Caco-2 (cell line): ENCODE measurements around the gene FLT3LG. TPM values are rescaled to one million over a fixed set of nuclear protein-coding genes. Genes with fewer than 3 reads are reported as not detected.

Experiments used
- BruUV-seq: library from RNA; stranded (reverse); fragments of 400-500 nt; replicated peaks from 2 replicates; lab custom pipeline; 2021; lab: Mats Ljungman, UMichigan
- CTCF ChIA-PET: fragments of 300-600 bp; sonication (Branson Sonifier 250); formaldehyde crosslinking; loops from one replicate; lab custom pipeline; 2022; ENCODE audit warnings: antibody characterized with exemption; lab: Charles Lee
- POLR2A ChIA-PET: fragments of 300-600 bp; sonication (Branson Sonifier 250); formaldehyde crosslinking; loops from one replicate; lab custom pipeline; 2022; ENCODE audit warnings: antibody characterized with exemption; lab: Charles Lee
- DNase-seq, 2 experiments: peaks; one replicate each; pipeline versions ENCODE4 v3.0.0 to v3.0.0-alpha.2; 2020 to 2022
- H3K27me3 ChIP-seq: replicated peaks from 2 replicates; pipeline ENCODE4 v1.6.0; 2011; ENCODE audit warnings: low read length; ENCODE audit not compliant: control insufficient read depth, insufficient read depth
- H3K36me3 ChIP-seq: 2 replicates; pipeline ENCODE4 v1.5.1; 2011; ENCODE audit warnings: low read length; ENCODE audit not compliant: control insufficient read depth, insufficient read depth
- H3K4me1 ChIP-seq: fragments of 250-450 bp; sonication (Bioruptor Pico); 2 replicates; pipeline ENCODE4 v1.5.1; 2020; ENCODE audit warnings: mild to moderate bottlenecking
- H3K4me3 ChIP-seq: 2 replicates; pipeline ENCODE4 v1.5.1; 2011; ENCODE audit warnings: low read depth, mild to moderate bottlenecking, control low read depth, low read length
- H3K9me3 ChIP-seq: fragments of 250-450 bp; sonication (Bioruptor Pico); 2 replicates; pipeline ENCODE4 v1.5.1; 2020; ENCODE audit warnings: mild to moderate bottlenecking, moderate library complexity
- H3K27ac Mint-ChIP-seq: one replicate; pipeline ENCODE4 v1.8.0; 2022; ENCODE audit warnings: mixed read lengths; ENCODE audit not compliant: unreplicated experiment
- H3K27me3 Mint-ChIP-seq: one replicate; pipeline ENCODE4 v1.8.0; 2022; ENCODE audit warnings: mixed read lengths; ENCODE audit not compliant: insufficient read depth, unreplicated experiment
- H3K36me3 Mint-ChIP-seq: one replicate; pipeline ENCODE4 v1.8.0; 2022; ENCODE audit warnings: mild to moderate bottlenecking, mixed read lengths; ENCODE audit not compliant: insufficient read depth, unreplicated experiment
- H3K4me1 Mint-ChIP-seq: one replicate; pipeline ENCODE4 v1.8.0; 2022; ENCODE audit warnings: low read depth, mixed read lengths; ENCODE audit not compliant: unreplicated experiment
- H3K4me3 Mint-ChIP-seq: one replicate; pipeline ENCODE4 v1.8.0; 2022; ENCODE audit warnings: mild to moderate bottlenecking, moderate library complexity, mixed read lengths; ENCODE audit not compliant: unreplicated experiment
- H3K9me3 Mint-ChIP-seq: one replicate; pipeline ENCODE4 v1.8.0; 2022; ENCODE audit warnings: mixed read lengths; ENCODE audit not compliant: unreplicated experiment
- intact Hi-C: fragments of 100-400 bp; cut with micrococcal nuclease; formaldehyde crosslinking; loops from one replicate; pipeline ENCODE4 v1.10.0; 2022; ENCODE audit not compliant: unreplicated experiment
- total RNA-seq: library from RNA; stranded (reverse); gene quantifications from 2 replicates; pipeline ENCODE4 v1.2.3, GENCODE V29; 2022
- TF ChIP-seq, protein P1 (sequence below), 2 experiments: fragments of 200-600 bp in 1 of 2; IDR thresholded peaks; 1 replicate in 1 of 2; 2 replicates in 1 of 2; pipeline versions ENCODE4 v1.5.1 to v1.8.0; 2011 to 2022; ENCODE audit warnings: antibody characterized with exemption in 1 of 2, control low read depth in 1 of 2, inconsistent platforms in 1 of 2, low read depth in 1 of 2, low read length in 1 of 2, mild to moderate bottlenecking in 1 of 2, moderate library complexity in 1 of 2; ENCODE audit not compliant: insufficient read depth in 1 of 2, severe bottlenecking in 1 of 2, unreplicated experiment in 1 of 2

The FLT3LG gene
- total RNA-seq, 1 experiment from 2014 or later, result 2.1 TPM

DNA sequence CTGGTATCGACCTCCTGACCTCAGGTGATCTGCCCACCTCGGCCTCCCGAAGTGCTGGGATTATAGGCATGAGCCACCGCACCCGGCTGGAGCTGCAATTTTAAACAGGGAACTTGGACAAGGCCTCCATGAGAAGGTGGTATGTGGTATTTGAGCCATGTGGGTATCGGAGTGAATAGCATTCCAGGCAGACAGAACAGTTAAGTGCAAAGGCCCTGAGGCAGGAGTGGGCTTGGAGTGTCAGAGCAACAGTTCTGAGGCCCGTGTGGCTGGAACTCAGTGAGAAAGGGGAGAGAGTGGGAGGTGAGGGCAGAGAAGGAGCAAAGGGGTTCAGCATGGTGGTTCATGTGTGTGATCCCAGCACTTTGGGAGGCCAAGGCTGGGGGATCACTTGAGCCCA lies 56.7 kb downstream of the FLT3LG start:
- BruUV-seq, result no TSS peak
- H3K27ac Mint-ChIP-seq, result no peak overlapping the region
- H3K4me3 Mint-ChIP-seq, result no peak overlapping the region
- TF ChIP-seq, protein P1, sequence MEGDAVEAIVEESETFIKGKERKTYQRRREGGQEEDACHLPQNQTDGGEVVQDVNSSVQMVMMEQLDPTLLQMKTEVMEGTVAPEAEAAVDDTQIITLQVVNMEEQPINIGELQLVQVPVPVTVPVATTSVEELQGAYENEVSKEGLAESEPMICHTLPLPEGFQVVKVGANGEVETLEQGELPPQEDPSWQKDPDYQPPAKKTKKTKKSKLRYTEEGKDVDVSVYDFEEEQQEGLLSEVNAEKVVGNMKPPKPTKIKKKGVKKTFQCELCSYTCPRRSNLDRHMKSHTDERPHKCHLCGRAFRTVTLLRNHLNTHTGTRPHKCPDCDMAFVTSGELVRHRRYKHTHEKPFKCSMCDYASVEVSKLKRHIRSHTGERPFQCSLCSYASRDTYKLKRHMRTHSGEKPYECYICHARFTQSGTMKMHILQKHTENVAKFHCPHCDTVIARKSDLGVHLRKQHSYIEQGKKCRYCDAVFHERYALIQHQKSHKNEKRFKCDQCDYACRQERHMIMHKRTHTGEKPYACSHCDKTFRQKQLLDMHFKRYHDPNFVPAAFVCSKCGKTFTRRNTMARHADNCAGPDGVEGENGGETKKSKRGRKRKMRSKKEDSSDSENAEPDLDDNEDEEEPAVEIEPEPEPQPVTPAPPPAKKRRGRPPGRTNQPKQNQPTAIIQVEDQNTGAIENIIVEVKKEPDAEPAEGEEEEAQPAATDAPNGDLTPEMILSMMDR (IDR thresholded peaks at IDR 0.05; ENCODE audit: insufficient read depth in 1 of 2, low read depth in 1 of 2, low read length in 1 of 2, severe bottlenecking in 1 of 2, unreplicated experiment in 1 of 2), result no peak
- CTCF ChIA-PET, result interaction anchor here (0.9 kb wide), 1 partner anchor 16 kb away, joined by 4 read pairs; no protein-coding TSS in a partner anchor
- H3K9me3 ChIP-seq, result no peaks in the 10 kb centered on the region
- H3K27me3 Mint-ChIP-seq, result no peaks in the 10 kb centered on the region
- POLR2A ChIA-PET, result no interaction called here
- no peak overlapping the region for H3K4me3 ChIP-seq
- H3K36me3 Mint-ChIP-seq, result peaks cover 35% of the 10 kb centered on the region
- no peaks in the 10 kb centered on the region for H3K4me1 ChIP-seq
- peaks cover 1% of the 10 kb centered on the region for H3K36me3 ChIP-seq
- no peaks in the 10 kb centered on the region for H3K27me3 ChIP-seq
- no peak for DNase-seq
- peaks cover 7% of the 10 kb centered on the region for H3K4me1 Mint-ChIP-seq
- intact Hi-C loops, result no loop called here
- H3K9me3 Mint-ChIP-seq, result no peaks in the 10 kb centered on the region

DNA sequence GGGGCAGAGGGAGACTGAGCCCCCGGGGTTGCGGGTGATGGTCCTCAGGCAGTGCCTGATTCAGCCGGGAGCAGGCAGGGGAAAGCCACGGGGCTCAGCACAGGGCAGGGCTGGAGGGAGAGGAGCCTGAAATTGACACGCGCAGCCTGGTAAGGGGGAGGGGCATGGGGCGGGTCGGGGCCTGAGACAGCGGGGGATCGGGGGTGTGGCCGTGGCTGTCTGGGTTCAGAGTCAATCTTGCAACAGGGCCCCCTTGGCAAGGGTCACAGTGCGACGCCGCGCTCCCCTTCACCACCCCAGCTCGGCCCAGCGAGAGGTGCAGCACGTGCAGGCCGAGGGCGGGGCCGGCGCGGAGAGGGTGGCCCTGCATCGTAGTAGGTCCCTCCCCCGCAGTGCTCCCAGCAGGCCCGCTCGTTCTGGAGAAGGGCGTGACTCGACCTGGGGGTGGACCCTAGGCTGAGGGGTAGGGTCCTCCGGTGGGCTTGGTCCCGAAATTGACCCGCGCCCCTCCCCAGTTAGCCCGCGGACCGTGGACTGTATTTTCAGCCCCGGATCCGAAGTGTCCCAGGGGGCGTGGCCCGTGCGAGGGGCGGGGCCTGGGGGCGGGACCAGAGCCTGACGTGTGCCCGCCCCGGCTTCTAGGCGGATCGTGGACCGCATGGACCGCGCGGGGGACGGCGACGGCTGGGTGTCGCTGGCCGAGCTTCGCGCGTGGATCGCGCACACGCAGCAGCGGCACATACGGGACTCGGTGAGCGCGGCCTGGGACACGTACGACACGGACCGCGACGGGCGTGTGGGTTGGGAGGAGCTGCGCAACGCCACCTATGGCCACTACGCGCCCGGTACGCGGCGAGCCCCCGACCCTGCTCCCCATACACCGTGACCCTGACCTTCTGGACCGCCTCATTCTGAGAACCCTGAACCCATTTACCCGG lies 59.8 kb downstream of the FLT3LG start:
- CTCF ChIA-PET, result no interaction called here
- H3K36me3 ChIP-seq, result peaks cover 5% of the 10 kb centered on the region
- Mint-ChIP-seq H3K9me3 (no peaks in the 10 kb centered on the region), H3K36me3 (peaks cover 41% of the 10 kb centered on the region), H3K27ac (no peak overlapping the region), H3K4me3 (peak overlapping the region; percentile 34), H3K27me3 (no peaks in the 10 kb centered on the region), H3K4me1 (peaks cover 7% of the 10 kb centered on the region)
- H3K4me1 ChIP-seq, result no peaks in the 10 kb centered on the region
- intact Hi-C loops, result no loop called here
- TF ChIP-seq, protein P1 (IDR thresholded peaks at IDR 0.05; ENCODE audit: insufficient read depth in 1 of 2, low read depth in 1 of 2, low read length in 1 of 2, severe bottlenecking in 1 of 2, unreplicated experiment in 1 of 2), result no peak
- H3K27me3 ChIP-seq, result no peaks in the 10 kb centered on the region
- BruUV-seq, result no TSS peak
- no peak overlapping the region for H3K4me3 ChIP-seq
- POLR2A ChIA-PET, result interaction anchor here (0.6 kb wide), 1 partner anchor 692 kb away, joined by 8 read pairs; no protein-coding TSS in a partner anchor
- H3K9me3 ChIP-seq, result no peaks in the 10 kb centered on the region
- DNase-seq, result no peak

DNA sequence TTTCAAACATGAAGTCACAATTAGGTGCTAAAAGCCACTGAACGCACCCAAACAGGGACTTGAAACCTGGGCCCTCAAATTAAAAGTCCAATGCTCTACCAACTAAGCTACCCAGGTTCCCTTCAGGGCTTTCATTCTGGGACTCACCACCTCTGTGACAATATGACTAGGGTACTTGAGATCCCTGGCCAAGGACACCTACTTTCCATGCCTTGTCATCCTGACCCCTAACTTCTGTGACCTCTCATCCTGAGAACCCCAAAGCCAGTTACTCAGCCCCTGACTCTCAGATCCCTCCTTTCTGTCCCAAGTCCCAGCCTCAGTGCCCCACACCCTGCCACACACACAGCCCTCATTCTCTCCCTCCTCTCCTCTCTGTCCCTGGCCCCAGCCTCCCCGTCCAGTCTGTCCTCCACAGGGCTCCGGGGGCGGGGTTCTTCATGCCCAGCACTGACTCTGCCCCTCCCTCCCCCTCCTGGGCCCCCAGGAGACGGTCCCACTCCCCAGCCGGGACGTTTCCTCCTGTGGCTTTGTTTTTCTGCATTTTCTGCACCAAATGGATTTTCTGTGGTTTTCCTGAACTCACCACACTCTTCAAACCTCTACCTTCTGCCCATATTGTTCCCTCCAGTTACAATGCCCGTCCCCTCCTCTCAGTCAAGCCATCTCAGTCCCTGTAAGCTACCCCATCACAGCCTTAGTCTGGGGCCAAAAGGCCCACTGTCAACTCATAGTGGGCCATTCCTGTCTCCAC lies 60.8 kb downstream of the FLT3LG start:
- H3K9me3 ChIP-seq, result no peaks in the 10 kb centered on the region
- intact Hi-C loops, result no loop called here
- H3K27me3 ChIP-seq, result no peaks in the 10 kb centered on the region
- Mint-ChIP-seq H3K36me3 (peaks cover 40% of the 10 kb centered on the region), H3K9me3 (no peaks in the 10 kb centered on the region), H3K27ac (no peak overlapping the region), H3K27me3 (no peaks in the 10 kb centered on the region), H3K4me3 (no peak overlapping the region), H3K4me1 (peaks cover 9% of the 10 kb centered on the region)
- CTCF ChIA-PET, result interaction anchor here (0.5 kb wide), 1 partner anchor 22 kb away, joined by 3 read pairs; no protein-coding TSS in a partner anchor
- no peak overlapping the region for H3K4me3 ChIP-seq
- no TSS peak for BruUV-seq
- TF ChIP-seq, protein P1 (IDR thresholded peaks at IDR 0.05; ENCODE audit: insufficient read depth in 1 of 2, low read depth in 1 of 2, low read length in 1 of 2, severe bottlenecking in 1 of 2, unreplicated experiment in 1 of 2), result no peak
- peaks cover 5% of the 10 kb centered on the region for H3K36me3 ChIP-seq
- DNase-seq, result no peak
- POLR2A ChIA-PET, result interaction anchor here (0.6 kb wide), 1 partner anchor 693 kb away, joined by 8 read pairs; no protein-coding TSS in a partner anchor
- no peaks in the 10 kb centered on the region for H3K4me1 ChIP-seq
